ENCODE measurements around the gene PLB1.

- TF ChIP-seq CTCF (IDR thresholded peaks at IDR 0.05) = no peak
- no peak for TF ChIP-seq POLR2A (IDR thresholded peaks at IDR 0.05)
- TF ChIP-seq POLR2AphosphoS5 (IDR thresholded peaks at IDR 0.05; ENCODE audit: insufficient read depth in 1 of 2, low read depth in 1 of 2) = no peak
These were observed 166.2 kb downstream of the PLB1 start for GRCh38 chr2:28662044-28662443.
